VCaP (cell line): ENCODE results near the gene MCEE.

Source experiments
- H3K27ac ChIP-seq: fragments of 450-650 bp; 2 replicates; pipeline ENCODE4 v1.5.1; 2017
- CTCF ChIP-seq: fragments of 450-650 bp; conservative IDR thresholded peaks from 2 replicates; pipeline ENCODE4 v1.5.1; 2017; ENCODE audit warnings: mild to moderate bottlenecking, moderate library complexity

Gene MCEE

DNA sequence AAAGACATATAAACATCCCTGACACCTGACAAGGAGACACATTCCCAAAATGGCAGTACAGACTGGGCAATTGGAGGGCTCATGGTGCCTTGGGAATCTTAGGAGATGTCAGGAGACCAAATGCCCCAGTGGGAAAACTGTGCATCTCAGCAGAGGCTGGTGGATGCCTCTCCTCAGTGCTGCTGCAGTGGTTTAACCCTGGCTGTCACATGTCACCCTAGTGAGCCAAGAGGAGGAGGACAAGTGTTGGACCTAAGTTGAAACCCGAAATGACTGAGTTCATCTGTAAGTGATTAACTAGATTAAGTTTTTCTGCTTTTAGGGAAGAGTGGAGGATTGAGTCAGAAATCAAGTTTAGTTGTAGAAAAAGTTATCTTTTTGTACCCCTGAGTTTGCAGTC, 66.8 kb downstream of the MCEE start:
- no peak overlapping the region for H3K27ac ChIP-seq
- no peak for TF ChIP-seq CTCF

- no peak for TF ChIP-seq CTCF
- no peak overlapping the region for H3K27ac ChIP-seq
Observed at GRCh38 chr2:71060871-71061270, 69.2 kb downstream of the MCEE start.

- TF ChIP-seq CTCF, result no peak
Observed at GRCh38 chr2:71060211-71060610, 69.8 kb downstream of the MCEE start.

More at GRCh38 chr2:71060211-71060610, 69.8 kb downstream of the MCEE start:
- no peak overlapping the region for H3K27ac ChIP-seq
